ENCODE measurements around the gene TPBG. TPM values are rescaled to one million over a fixed set of nuclear protein-coding genes. Genes with fewer than 3 reads are reported as not detected.
A peak's percentile ranks its signal among the peaks of the same experiment; 100 is the strongest.

The TPBG gene
- total RNA-seq, 1 experiment from 2014 or later: 43.0 TPM

GRCh38 chr6:82396964-82397751 is 33.5 kb downstream of the TPBG start:
- peak overlapping the region; percentile 99 for H3K27ac ChIP-seq (ENCODE audit: low read length)

GRCh38 chr6:82397962-82398692 is 34.5 kb downstream of the TPBG start:
- Histone ChIP-seq H3K9ac (ENCODE audit: low read length) (peak overlapping the region; percentile 85), H3K36me3 (ENCODE audit: low read depth, low read length) (no peaks in the 10 kb centered on the region), H2AFZ (ENCODE audit: low read length) (no peak overlapping the region), H3K4me3 (ENCODE audit: low read length) (peak overlapping the region; percentile 56), H4K20me1 (ENCODE audit: low read length) (no peaks in the 10 kb centered on the region), H3F3A (ENCODE audit: low read length, unreplicated experiment) (peaks cover 12% of the 10 kb centered on the region), H3K9me2 (replicated peaks; ENCODE audit: low read length) (no peaks in the 10 kb centered on the region), H3K4me1 (ENCODE audit: insufficient read depth, low read length) (peaks cover 33% of the 10 kb centered on the region), H3K4me2 (ENCODE audit: low read length) (peak overlapping the region; percentile 84), H3K79me2 (ENCODE audit: low read length) (no peaks in the 10 kb centered on the region), H3K27ac (ENCODE audit: low read length) (peak overlapping the region; percentile 99), H3K9me3 (ENCODE audit: low read length) (no peaks in the 10 kb centered on the region), H3K27me3 (ENCODE audit: low read length) (no peaks in the 10 kb centered on the region)
- DNase-seq (peak; percentile 84), ATAC-seq (peak; percentile 63)
- POLR2A ChIA-PET (ENCODE audit: unreplicated experiment): interaction anchor here (0.7 kb wide), 2 partner anchors 35 to 507 kb away, joined by 4 read pairs; no protein-coding TSS in a partner anchor
- BruUV-seq (replicated peaks): TSS peak; percentile 74
- TF ChIP-seq EZH2phosphoT487 (IDR thresholded peaks at IDR 0.05; ENCODE audit: borderline replicate concordance, low read length) (no peak), EZH2 (IDR thresholded peaks at IDR 0.05; ENCODE audit: low read length, unreplicated experiment) (no peak)
- TF ChIP-seq, protein P1, sequence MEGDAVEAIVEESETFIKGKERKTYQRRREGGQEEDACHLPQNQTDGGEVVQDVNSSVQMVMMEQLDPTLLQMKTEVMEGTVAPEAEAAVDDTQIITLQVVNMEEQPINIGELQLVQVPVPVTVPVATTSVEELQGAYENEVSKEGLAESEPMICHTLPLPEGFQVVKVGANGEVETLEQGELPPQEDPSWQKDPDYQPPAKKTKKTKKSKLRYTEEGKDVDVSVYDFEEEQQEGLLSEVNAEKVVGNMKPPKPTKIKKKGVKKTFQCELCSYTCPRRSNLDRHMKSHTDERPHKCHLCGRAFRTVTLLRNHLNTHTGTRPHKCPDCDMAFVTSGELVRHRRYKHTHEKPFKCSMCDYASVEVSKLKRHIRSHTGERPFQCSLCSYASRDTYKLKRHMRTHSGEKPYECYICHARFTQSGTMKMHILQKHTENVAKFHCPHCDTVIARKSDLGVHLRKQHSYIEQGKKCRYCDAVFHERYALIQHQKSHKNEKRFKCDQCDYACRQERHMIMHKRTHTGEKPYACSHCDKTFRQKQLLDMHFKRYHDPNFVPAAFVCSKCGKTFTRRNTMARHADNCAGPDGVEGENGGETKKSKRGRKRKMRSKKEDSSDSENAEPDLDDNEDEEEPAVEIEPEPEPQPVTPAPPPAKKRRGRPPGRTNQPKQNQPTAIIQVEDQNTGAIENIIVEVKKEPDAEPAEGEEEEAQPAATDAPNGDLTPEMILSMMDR (conservative IDR thresholded peaks at IDR 0.05; ENCODE audit: low read depth, low read length): no peak
- intact Hi-C loops (cut with micrococcal nuclease): loop anchor here (5.0 kb wide), 2 partner anchors 36 to 479 kb away; partner anchors contain the start of gene TPBG
- CTCF ChIA-PET: no interaction called here

More at GRCh38 chr6:82396964-82397751, 33.5 kb downstream of the TPBG start:
- H3K79me2 ChIP-seq (ENCODE audit: low read length): no peaks in the 10 kb centered on the region
- H3K9me3 ChIP-seq (ENCODE audit: low read length): no peaks in the 10 kb centered on the region
- 0 out of 2 replicates have a peak overlapping the region, but pooled peaks have one; percentile 21 for H2AFZ ChIP-seq (ENCODE audit: low read length)
- H3K27me3 ChIP-seq (ENCODE audit: low read length): no peaks in the 10 kb centered on the region
- no peaks in the 10 kb centered on the region for H4K20me1 ChIP-seq (ENCODE audit: low read length)
- intact Hi-C loops (cut with micrococcal nuclease): loop anchor here (5.0 kb wide), 2 partner anchors 35 to 480 kb away; partner anchors contain the start of gene TPBG
- peak overlapping the region; percentile 85 for H3K9ac ChIP-seq (ENCODE audit: low read length)
- ChIA-PET CTCF (no interaction called here), POLR2A (ENCODE audit: unreplicated experiment) (interaction anchor here (0.5 to 0.7 kb wide), 2 partner anchors 34 to 178 kb away, joined by 4 read pairs; no protein-coding TSS in a partner anchor)
- BruUV-seq (replicated peaks): TSS peak; percentile 80
- H3K4me1 ChIP-seq (ENCODE audit: insufficient read depth, low read length): peaks cover 33% of the 10 kb centered on the region
- H3K9me2 ChIP-seq (replicated peaks; ENCODE audit: low read length): no peaks in the 10 kb centered on the region
- H3F3A ChIP-seq (ENCODE audit: low read length, unreplicated experiment): peaks cover 12% of the 10 kb centered on the region
- ATAC-seq (peak; percentile 81), DNase-seq (peak; percentile 93)
- TF ChIP-seq EZH2phosphoT487 (IDR thresholded peaks at IDR 0.05; ENCODE audit: borderline replicate concordance, low read length): no peak
- no peak for TF ChIP-seq EZH2 (IDR thresholded peaks at IDR 0.05; ENCODE audit: low read length, unreplicated experiment)
- TF ChIP-seq, protein P1 (conservative IDR thresholded peaks at IDR 0.05; ENCODE audit: low read depth, low read length): no peak
- peak overlapping the region; percentile 84 for H3K4me2 ChIP-seq (ENCODE audit: low read length)
- no peaks in the 10 kb centered on the region for H3K36me3 ChIP-seq (ENCODE audit: low read depth, low read length)
- peak overlapping the region; percentile 56 for H3K4me3 ChIP-seq (ENCODE audit: low read length)
